LoVo (cell line): ENCODE measurements around the gene TUBD1.
A peak's percentile ranks its signal among the peaks of the same experiment; 100 is the strongest.
"Not testable (repeated sequence)": the region's sequence is repeated elsewhere in the genome, so short reads cannot be mapped to it uniquely, and the experiment has no call there.

Experiments used
- DNase-seq: peaks from one replicate; pipeline ENCODE4 v3.0.0-alpha.2; 2016; ENCODE audit warnings: low spot score

The TUBD1 gene

DNA sequence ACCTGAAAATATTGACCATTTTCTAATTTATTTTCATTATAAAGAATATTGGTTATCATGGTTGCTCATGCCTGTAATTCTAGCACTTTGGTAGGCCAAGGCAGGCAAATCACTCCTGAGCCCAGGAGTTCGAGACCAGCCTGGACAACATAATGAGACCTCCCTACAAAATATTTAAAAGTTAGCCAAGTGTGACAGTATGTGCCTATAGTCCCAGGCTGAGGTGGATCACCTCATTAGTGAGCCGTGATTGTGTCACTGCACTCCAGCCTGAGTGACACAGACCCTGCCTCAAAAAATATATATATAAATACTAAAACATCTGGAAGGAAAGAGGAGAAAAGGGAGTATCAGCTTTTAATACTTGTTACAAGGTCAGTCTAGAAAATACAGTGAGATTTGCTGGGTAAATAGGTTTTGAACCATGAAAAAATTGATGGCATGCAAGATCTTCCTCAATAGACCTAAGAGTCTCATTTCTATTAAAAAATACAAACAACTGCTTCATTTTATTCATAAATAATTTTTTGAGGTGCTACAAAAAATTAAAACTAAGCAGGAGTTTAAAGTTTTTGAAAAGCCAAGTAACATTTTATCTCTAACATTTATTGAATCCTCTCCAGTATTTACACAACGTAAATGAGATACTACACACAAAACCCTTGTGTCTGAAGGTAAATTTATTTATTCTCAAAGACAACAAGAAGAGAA lies 47.7 kb downstream of the TUBD1 start:
- no peak for DNase-seq

- peak; percentile 87 for DNase-seq
These were observed 49.7 kb downstream of the TUBD1 start for GRCh38 chr17:59842901-59843652.

GRCh38 chr17:59841882-59842263 lies 50.9 kb downstream of the TUBD1 start:
- not testable (repeated sequence) for DNase-seq

- not testable (repeated sequence) for DNase-seq
These were observed 51.5 kb downstream of the TUBD1 start for GRCh38 chr17:59841091-59841881.

DNA sequence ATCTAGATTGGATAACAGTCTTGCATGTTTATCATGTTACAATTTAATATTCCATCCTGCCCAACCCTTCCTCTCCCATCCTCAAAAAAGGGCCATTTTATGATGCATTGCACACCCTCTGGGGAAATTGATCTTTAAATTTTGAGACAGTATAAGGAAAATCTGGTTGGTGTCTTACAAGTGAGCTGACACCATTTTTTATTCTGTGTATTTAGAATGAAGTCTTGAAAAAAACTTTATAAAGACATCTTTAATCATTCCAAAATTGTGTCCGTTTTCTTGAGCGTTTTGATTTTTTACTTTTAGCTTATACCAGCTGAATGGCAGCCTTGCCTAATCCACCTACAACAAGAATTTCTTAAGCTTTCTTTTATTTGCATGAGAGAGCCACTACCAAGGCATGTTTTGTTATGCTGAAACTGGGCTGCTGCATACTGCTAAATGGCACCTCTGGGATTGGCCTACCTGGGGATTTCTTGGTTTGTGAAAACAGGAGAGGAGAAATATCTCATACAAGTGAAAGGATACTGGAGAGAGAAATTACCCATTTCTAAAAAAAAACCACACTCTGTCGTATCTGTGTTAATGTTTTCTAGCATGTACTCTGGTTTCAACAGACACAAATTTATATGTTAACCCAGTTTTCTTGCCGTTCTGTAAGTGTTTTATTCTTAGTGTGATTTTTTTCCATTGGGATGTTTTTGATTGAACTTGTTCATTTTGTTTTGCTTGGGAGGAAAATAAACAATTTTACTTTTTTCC lies 52.2 kb downstream of the TUBD1 start:
- DNase-seq: no peak

- no peak for DNase-seq
These were observed 53.0 kb downstream of the TUBD1 start for GRCh38 chr17:59839651-59840328.

- no peak for DNase-seq
These were observed 54.5 kb downstream of the TUBD1 start for GRCh38 chr17:59838052-59838916.

GRCh38 chr17:59837308-59838051 lies 55.3 kb downstream of the TUBD1 start:
- DNase-seq: peak; percentile 99

- DNase-seq: no peak
These were observed 59.8 kb downstream of the TUBD1 start for GRCh38 chr17:59832883-59833379.

DNA sequence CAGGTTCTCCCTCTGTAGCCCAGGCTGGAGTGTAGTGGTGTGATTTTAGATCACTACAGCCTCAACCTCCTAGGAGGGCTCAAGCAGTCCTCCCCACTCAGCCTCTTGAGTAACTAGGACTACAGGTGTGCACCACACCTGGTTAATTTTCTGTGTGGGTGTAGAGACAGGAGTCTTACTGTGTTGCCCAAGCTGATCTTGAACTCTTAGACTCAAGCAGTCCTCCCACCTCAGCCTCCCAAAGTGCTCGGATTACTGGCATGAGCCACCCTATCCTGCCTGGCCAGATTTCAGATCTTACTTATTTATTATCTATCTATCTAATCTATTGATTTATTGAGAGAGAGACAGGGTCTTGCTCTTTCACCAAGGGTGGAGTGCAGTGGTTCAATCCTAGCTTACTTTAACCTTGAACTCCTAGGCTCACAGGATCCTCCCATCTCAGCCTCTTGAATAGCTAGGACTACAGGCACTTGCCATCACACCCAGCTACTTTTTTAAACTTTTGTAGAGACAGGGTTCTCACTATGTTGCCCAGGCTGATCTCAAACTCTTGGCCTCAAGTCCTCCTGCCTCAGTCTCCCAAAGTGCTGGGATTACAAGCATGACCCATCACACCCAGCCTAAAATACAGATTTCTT lies 61.8 kb downstream of the TUBD1 start:
- no peak for DNase-seq

GRCh38 chr17:59830007-59830630 lies 62.6 kb downstream of the TUBD1 start:
- no peak for DNase-seq

DNA sequence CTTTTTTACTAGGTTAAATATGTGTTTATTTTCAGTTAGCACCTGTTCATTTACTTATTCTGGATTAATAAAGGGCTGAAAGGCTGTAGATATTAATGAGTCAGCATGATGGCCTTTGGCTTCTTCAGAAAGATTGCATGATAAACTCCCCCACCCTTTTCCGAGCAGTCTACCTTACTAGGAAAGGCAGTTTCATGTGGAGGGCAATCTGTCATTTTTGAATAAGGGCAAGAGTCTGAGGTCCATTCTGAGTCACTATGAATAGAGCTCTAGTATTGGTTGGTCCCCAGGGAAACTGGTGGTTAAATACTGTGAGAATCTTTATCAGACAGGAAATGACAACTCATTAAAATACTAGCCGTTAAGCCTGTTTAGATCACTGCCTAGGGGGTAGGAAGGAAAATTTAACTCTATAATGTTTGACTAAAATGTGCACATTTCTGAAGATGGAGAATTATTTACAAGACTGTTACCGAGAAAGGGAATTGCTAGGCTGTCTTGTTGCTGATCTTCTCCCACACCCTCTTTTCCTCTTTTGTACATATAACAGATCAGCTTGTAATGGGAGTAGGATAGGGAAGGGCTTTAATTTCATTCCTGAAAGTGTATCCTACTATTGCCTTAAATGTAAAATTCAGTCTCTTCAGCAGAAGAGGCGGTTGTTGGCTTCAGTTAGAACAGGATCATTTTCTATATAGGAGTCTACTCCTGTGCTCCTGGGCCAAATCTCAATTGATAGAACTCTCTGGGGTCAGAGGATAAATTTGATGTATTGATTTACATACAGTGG lies 63.3 kb downstream of the TUBD1 start:
- peak; percentile 96 for DNase-seq

GRCh38 chr17:59828819-59829216 lies 63.9 kb downstream of the TUBD1 start:
- DNase-seq: not testable (repeated sequence)

GRCh38 chr17:59828478-59828760 lies 64.3 kb downstream of the TUBD1 start:
- no peak for DNase-seq

DNA sequence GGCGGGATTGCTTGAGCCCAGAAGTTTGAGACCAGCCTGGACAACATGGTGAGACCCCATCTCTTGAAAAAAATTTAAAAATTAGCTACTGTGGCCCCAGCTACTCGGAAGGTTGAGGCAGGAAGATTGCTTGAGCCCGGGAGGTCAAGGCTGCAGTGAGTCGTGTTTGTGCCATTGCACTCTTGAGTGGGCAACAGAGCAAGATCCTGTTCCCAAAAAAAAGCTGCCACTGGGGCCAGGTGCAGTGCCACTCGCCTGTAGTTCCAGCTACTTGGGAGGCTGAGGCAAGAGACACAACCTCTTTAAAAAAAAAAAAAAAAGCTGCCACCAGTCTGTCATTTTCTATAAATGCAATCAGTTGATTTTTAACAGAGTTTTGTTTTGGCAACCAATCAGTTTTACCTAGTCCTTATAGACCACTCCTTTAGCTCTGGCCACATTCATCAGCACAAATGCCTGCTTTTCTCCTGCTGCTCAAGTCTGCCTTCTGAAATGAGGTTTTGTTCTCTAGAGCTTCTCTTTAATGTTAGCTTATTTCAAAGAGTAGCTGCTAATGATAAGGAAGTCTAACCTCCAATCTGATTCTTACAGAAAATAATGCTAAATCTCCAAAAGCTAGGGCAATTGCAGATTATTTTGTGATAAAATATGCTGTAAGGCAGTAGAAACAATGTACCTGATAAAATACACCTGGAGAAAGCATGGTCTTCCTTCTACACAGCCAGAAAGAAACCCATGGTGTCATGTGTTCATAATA lies 64.8 kb downstream of the TUBD1 start:
- peak; percentile 75 for DNase-seq

DNA sequence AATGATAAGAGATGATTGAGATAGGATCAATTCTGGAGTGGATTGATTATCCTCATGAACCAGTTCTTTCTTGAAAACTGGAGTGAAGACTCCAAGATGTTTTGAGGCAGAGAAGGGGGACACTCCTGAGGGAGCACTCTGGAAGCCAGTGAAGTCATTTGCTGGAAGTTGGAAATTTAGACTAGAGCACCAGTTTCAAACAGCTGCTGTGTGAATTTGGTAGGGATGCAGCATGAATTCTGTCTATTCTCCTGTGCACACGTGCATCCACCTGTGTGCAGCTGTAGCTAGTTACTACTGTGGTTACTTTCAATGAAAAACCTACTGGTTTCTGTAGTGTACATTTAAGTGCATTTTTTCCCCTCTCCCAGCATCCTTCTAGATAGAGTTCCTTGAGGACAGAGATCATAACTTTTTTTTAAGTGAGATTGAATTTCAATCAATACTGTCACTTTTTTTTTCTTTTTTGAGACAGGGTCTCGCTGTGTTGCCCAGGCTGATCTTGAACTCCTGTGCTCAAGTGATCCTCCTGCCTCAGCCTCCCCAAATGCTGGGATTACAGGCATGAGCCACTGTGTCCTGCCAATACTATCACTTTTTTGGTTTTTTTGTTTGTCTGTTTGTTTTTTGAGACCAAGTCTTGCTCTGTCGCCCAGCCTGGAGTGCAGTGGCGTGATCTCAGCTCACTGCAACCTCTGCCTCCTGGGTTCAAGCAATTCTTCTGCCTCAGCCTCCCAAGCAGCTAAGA lies 65.9 kb downstream of the TUBD1 start:
- no peak for DNase-seq
